GM20431 (cell line): ENCODE data around the gene TCEANC.
"Not testable (repeated sequence)": the region's sequence is repeated elsewhere in the genome, so short reads cannot be mapped to it uniquely, and the experiment has no call there.

Experiments used
- in situ Hi-C: fragments of 300-500 bp; cut with MseI, MboI; formaldehyde crosslinking; loops from one replicate; pipeline ENCODE4 v1.15.0; 2020; ENCODE audit warnings: low sequenced_read_pairs; ENCODE audit not compliant: unreplicated experiment

The TCEANC gene

GRCh38 chrX:13652850-13653693 lies at the start of gene TCEANC:
TSS of gene TCEANC (plus strand) at chrX:13653141. CDS start at chrX:13662509, 9,368 bp downstream.
- in situ Hi-C loops, result loop anchor here (25.0 kb wide), 1 partner anchor 384 kb away; the partner anchor contains the start of gene GEMIN8

GRCh38 chrX:13605611-13606010 lies 47.3 kb upstream of the TCEANC start:
- in situ Hi-C loops, result no loop called here

GRCh38 chrX:13607331-13607995 lies 45.5 kb upstream of the TCEANC start:
- in situ Hi-C loops, result no loop called here

- in situ Hi-C loops, result no loop called here
These were observed 45.0 kb upstream of the TCEANC start for GRCh38 chrX:13607996-13608365.

GRCh38 chrX:13614154-13614553 lies 38.8 kb upstream of the TCEANC start:
- in situ Hi-C loops, result no loop called here

- in situ Hi-C loops, result no loop called here
These were observed 32.7 kb upstream of the TCEANC start for GRCh38 chrX:13620207-13620606.

GRCh38 chrX:13622401-13622964 lies 30.5 kb upstream of the TCEANC start:
- in situ Hi-C loops, result no loop called here

- in situ Hi-C loops, result no loop called here
These were observed 25.6 kb upstream of the TCEANC start for GRCh38 chrX:13627306-13627705.

GRCh38 chrX:13637224-13637623 lies 15.7 kb upstream of the TCEANC start:
- in situ Hi-C loops, result not testable (repeated sequence)

- in situ Hi-C loops, result no loop called here
These were observed 14.9 kb upstream of the TCEANC start for GRCh38 chrX:13638021-13638420.

GRCh38 chrX:13638826-13639225 lies 14.1 kb upstream of the TCEANC start:
- in situ Hi-C loops, result no loop called here

- in situ Hi-C loops, result loop anchor here (10.0 kb wide), 1 partner anchor 137 kb away; no protein-coding TSS in a partner anchor
These were observed 11.3 kb upstream of the TCEANC start for GRCh38 chrX:13641684-13642083.

GRCh38 chrX:13645464-13646153 lies 7.3 kb upstream of the TCEANC start:
- in situ Hi-C loops, result loop anchor here (10.0 kb wide), 1 partner anchor 141 kb away; no protein-coding TSS in a partner anchor

- in situ Hi-C loops, result loop anchor here (10.0 kb wide), 1 partner anchor 141 kb away; no protein-coding TSS in a partner anchor
These were observed 6.8 kb upstream of the TCEANC start for GRCh38 chrX:13646154-13646549.

GRCh38 chrX:13647709-13648212 lies 5.2 kb upstream of the TCEANC start:
- in situ Hi-C loops, result loop anchor here (10.0 kb wide), 1 partner anchor 143 kb away; no protein-coding TSS in a partner anchor

- in situ Hi-C loops, result loop anchor here (10.0 kb wide), 1 partner anchor 144 kb away; no protein-coding TSS in a partner anchor
These were observed 4.6 kb upstream of the TCEANC start for GRCh38 chrX:13648336-13648735.

- in situ Hi-C loops, result loop anchor here (10.0 to 25.0 kb wide), 2 partner anchors 145 to 387 kb away; partner anchors contain the start of gene GEMIN8
These were observed 3.1 kb upstream of the TCEANC start for GRCh38 chrX:13649838-13650237.

GRCh38 chrX:13650318-13650717 lies 2.6 kb upstream of the TCEANC start:
- in situ Hi-C loops, result loop anchor here (25.0 kb wide), 1 partner anchor 387 kb away; the partner anchor contains the start of gene GEMIN8

- in situ Hi-C loops, result loop anchor here (25.0 kb wide), 1 partner anchor 386 kb away; the partner anchor contains the start of gene GEMIN8
These were observed 1.8 kb upstream of the TCEANC start for GRCh38 chrX:13651150-13651549.
